Hematopoietic multipotent progenitor cell treated with erythropoietin and hydrocortisone succinate and interleukin-3 and kit ligand, for 8 days (in vitro differentiated cells): ENCODE results near the gene SRPK3.
A peak's percentile ranks its signal among the peaks of the same experiment; 100 is the strongest.
"Not testable (repeated sequence)": the region's sequence is repeated elsewhere in the genome, so short reads cannot be mapped to it uniquely, and the experiment has no call there.

Experiments
- DNase-seq: peaks from one replicate; pipeline ENCODE4 v3.0.0-alpha.2; 2015

The SRPK3 gene

DNA sequence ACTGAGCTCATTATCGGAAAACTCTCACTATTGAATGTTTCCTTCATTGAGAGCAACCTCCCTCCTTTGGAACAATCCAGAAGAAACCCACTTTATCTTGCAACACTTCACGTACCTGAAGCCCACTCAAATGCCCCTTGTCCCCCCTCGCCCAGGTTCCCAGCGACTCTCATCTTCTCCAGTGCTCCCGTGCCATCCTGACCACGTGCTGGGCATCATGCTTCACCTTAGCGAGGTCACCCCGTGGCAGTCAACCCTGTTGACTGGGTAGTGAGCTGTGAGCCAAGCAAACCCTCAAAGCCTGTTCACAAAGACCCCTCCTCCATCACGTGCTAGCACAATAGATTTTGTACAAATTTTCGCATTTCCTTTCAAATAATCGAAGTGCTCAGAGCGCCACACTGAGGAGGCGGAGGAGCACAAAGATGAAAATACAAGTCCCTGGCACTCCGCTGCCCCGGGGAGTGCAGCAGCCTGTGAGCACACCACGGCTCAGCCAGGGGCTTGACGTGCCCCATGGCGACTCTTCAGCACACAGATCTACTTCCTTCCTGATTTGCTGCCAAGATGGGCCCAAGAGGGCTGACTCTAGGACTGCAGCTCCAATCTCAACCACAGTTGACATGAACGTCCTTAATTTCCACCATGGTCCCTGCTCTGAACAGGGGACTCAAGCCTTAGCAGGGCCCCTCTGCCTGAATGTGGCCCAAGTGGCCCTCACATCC lies 33.9 kb downstream of the SRPK3 start:
- no peak for DNase-seq

GRCh38 chrX:153816831-153817690 lies 36.2 kb downstream of the SRPK3 start:
- DNase-seq: peak; percentile 55

- DNase-seq: not testable (repeated sequence)
Observed at GRCh38 chrX:153818064-153818463, 37.2 kb downstream of the SRPK3 start.

DNA sequence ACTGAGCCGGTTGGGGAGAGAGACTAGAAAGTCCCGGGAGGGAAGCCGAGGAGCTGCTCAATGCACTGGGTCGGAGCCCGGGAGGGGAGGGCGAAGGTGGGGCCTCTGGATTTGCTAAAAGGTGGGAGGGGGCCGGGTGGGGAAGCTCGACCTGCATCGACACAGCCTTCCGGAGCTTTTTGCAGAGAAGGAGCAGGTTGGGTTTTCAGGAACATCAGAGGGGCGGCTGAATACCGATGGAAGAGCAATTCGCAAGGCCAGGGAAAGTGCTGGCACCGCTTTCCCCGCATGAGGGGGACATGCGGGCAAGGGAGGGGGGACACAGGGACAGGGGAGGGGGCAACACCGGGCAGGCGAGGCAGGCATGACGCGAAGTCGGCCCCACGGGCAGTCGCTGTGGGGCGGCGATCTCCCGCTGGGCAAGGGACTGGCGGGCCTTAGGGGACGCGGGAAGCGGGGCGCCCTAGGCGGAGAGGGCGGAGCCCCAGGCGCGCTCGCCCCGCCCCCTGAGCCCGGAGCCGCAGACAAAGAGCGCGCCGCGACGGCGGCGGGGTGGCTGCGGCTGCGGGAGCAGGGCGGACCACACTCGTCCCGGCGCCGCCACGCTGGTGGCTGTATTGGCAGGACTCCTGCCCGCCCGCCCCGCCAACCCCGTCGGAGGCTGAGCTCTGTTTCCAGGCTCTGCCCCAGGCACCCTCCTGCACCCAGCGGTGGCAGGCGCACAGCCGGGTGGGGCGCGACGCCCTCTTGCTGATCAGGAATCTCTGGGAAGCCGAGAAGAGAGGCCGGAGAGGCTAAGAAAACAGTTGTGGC lies 37.9 kb downstream of the SRPK3 start:
- DNase-seq: peak; percentile 31

- no peak for DNase-seq
Observed at GRCh38 chrX:153819384-153820040, 38.7 kb downstream of the SRPK3 start.

- no peak for DNase-seq
Observed at GRCh38 chrX:153820601-153821000, 39.8 kb downstream of the SRPK3 start.

DNA sequence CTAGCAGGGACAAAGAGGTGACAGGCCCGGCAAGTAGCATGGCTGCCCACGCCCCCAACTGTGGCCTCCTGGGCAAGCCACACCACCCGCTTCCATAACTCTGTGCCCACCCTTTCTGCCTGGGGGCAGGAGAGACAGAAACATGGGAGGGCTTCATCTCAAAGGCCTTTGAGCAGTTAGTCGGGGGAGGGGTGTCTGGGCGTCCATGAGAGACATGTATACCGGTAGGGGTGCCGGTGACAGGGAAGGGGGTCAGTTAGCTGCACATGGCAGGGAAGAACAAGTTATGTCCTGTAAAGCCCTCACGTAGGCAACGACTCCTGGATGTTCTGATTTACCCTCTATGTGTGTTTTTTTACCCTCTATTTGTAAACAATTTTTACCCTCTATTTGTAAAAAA lies 40.2 kb downstream of the SRPK3 start:
- DNase-seq: no peak

DNA sequence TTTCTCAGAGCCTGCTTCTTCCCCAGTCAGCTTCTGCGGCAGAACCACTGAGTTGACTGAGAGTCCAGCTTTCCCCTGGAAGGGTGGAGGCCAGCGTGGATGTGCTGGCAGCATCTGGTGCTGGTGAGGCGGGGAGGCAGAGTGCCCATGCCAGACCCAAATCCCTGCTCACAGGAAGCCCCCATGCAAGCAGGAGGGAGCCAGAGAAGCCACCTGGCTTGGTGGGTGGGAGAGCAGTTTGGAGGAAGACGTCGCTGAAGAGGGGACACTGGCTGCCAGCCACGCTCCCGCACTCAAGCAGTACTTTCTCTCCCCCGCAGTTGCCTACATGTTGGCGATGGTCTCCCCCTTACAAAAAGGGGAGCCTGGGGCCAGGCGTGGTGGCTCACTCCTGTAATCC lies 43.5 kb downstream of the SRPK3 start:
- no peak for DNase-seq

GRCh38 chrX:153825042-153825441 lies 44.2 kb downstream of the SRPK3 start:
- DNase-seq: no peak

GRCh38 chrX:153827016-153827415 lies 46.2 kb downstream of the SRPK3 start:
- DNase-seq: no peak

- no peak for DNase-seq
Observed at GRCh38 chrX:153827903-153828302, 47.1 kb downstream of the SRPK3 start.

DNA sequence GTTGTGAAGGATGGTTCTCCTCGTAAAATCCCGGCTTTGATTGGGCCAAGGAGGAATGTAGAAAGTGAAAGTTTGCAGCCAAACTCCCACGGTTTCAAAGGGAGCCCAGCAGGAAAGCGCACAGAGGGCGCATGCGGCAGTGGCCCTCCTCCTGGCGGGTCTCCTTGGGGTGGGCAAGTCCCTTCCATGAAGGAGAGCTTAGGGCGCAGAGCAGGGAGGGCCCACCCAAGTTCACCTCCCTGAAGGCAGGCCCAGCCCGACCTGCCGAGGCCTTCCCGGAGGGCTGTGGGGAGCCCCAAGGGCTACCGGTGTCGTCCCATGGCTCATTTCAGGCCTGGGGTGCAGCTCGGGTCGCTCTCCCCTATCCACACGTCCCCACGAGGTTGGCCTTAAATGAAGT lies 47.5 kb downstream of the SRPK3 start:
- DNase-seq: no peak

DNA sequence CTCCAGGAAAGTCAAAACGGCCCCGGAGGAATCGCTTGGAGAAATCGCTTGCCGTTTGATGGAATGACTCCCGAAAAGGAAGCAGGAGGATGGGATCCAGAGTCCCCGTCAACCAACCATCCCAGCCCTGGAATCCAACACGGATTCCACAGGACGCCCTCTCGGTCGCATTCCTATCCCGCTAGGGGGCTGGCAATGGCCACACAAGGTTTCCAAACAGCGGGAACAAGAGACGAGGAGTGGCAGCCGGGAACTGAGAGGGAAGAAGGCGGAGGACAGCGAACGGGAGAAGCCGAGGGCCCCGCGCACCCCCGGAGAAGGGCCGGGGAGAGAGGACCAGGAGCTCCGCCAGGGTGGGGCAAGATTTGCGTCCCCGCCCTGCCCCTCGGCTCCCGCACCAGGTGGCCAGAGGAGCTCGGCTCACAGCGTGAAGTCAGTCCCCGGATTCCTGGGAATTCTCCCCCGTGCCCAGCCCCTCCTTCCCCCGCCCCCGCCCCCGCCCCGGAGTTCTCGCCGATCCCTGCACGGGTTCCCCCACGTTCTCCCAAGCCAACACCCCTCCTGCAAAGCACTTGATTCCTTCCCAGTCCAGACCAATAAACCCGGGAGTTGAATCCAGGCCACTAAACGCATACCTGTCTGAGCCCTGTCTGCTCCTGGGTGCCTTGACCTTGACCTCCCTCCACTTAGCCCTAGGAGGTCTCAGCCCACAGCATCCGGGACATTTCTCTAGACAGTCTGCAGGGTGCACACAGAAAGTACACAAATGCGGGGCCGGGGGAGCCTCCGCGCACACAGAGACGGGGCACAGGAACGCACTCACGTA lies 48.1 kb downstream of the SRPK3 start:
- no peak for DNase-seq

DNA sequence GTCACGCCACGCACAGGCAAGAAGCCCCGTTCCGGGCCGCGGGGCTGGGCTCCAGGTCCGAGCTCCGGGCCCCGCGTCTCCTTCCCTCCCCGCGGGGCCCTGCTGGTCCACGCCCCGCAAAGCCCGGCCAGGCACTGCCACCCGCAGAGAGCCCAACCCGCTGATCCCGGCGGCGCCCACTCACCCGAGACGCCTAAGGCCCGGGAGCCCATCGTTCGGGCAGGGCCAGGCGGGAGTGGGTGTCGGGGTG lies 48.6 kb downstream of the SRPK3 start:
- DNase-seq: no peak

DNA sequence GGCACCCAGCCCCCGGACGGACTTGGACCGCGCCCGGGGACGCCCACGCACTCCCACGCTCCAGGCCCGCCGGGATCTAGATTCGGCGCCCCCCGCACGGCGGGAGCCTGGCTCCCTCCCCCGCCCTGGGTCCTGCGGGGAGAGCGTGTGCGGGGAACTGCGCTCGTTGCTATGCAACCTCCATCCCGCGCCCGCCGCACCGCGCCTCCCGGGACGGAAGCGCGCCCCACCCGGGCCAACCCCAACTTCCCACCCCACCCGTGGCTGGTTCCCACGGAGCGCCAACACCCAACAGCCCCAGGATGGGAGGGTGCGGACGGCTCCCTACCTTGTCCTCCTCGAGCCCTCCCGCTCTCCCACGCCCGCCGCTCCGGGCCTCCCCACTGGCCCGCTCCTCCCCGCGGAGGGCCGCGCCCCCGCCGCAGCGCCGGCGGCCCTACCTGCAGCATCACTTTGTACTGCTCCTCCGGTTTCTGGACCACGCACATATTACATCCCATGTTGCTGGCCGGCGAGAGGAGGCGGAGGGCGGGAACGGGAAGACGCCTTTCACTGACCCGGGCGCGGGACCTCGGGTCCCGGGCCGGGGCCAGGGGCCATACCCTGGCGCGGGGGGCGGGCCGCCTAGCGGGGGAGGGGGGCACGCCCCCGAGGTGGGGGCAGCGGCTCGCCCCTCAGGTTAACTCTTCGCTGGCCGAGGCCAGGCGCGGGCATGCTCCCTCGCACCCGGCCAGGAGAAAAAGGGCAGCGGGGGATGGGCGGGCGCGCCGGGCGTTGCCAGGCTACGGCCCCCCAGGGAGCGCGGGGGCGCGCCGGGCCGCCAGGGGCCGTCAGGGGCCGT lies 49.2 kb downstream of the SRPK3 start, which contains the start of gene PDZD4:
PDZD4 (minus strand) TSS at position 746 of the 841 bp plus-strand sequence; CDS start at position 500, 246 bp downstream.
- DNase-seq: no peak

DNA sequence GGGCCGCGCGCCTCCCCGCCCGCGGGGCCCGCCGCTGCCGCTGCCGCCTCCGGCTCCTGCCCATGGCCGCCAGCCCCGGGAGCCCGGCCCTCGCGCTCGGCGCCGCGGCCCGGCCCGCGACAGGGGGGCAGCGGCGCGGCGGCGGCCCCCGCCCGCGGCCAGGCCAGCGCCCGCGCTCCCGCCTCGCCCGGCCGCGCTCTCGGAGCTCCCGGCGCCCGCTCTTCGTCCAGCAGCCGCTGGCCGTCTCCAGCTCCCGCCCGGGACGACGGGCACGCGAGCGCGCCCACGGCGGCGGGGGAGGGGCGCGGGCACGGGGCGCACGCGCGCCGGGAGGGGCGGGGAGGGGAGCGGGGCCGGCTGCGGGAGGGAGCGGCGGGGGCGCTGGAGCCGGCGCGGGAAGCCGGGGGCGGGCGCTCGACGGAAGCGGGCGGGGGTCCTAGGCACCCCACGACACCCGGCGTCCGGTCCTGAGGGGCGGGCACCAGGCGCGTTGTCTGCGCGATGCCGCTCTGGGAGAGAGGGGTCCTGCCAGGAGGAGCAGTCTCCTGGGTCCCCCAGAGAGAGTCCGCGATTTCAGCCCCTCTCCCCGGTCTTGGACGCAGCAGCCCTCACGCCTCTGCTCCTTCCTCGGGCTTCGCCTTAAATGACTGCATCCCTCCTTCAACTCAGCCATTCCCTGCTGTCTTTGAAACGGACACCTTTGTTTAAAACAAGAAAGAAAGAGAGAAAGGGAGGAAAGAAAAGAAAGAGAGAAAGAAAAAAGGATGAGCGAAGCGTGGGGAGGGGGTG lies 50.0 kb downstream of the SRPK3 start:
- no peak for DNase-seq

DNA sequence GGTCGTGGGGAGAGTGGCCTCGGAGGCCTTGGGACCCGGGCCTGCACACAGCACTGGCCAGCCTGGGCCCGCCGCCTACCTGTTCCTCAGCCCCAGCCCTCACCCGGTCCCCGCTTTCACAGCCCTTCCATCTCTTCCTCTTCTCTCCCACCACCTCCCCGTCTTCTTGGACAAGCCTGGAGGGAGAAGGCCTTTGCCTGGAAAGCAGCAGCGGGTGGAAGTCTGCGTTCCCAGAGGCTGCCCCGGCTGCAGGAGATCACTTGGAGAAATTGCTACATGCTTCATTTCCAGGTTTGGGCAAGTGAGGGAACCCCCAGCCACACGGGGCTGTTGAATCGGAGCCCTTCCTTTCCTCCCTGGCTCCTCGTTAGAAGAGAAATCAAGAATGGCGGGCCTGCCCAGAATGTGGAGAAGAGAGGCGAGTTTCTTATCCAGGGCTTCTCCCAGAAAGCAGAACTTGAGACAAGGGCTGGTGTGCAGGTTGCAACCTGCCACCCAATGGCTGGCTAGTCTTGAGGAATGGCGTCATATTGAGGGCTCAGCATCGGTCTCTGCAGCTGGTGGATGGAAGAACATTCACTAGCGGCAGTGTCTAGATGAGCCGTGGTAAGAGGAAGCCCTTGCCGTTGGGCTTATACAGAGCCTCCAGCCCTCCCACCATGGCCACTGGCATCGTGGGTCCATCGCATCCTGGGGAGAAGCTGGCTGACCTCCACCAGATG lies 50.7 kb downstream of the SRPK3 start:
- no peak for DNase-seq

- no peak for DNase-seq
Observed at GRCh38 chrX:153832728-153833127, 51.9 kb downstream of the SRPK3 start.
